Sigmoid colon (tissue), 7 donors: Measurements from ENCODE around the gene TIMM50. TPM values are rescaled to one million over a fixed set of nuclear protein-coding genes. Genes with fewer than 3 reads are reported as not detected.

ENCODE experiments used
- DNase-seq: peaks from one replicate; pipeline ENCODE4 v3.0.0-alpha.2; 2019
- H3K27ac ChIP-seq, 4 donors: fragments of 200-600 bp; sonication (generic); one replicate each; pipeline ENCODE4 v1.5.1; 2016 to 2019; ENCODE audit warnings: mild to moderate bottlenecking in 1 of 4
- H3K27me3 ChIP-seq, 3 donors: fragments of 200-600 bp; sonication (generic); one replicate each; pipeline ENCODE4 v1.5.1; 2019; ENCODE audit warnings: mild to moderate bottlenecking in 1 of 3
- H3K36me3 ChIP-seq, 4 donors: fragments of 200-600 bp; sonication (generic); one replicate each; pipeline ENCODE4 v1.5.1; 2016 to 2019
- H3K4me1 ChIP-seq, 4 donors: fragments of 200-600 bp; sonication (generic); one replicate each; pipeline ENCODE4 v1.5.1; 2017 to 2019
- H3K4me3 ChIP-seq, 4 donors: fragments of 200-600 bp; sonication (generic); one replicate each; pipeline ENCODE4 v1.5.1; 2017 to 2019; ENCODE audit warnings: mild to moderate bottlenecking in 2 of 4, moderate library complexity in 1 of 4
- H3K9me3 ChIP-seq, 4 donors: fragments of 200-600 bp in 3 of 4; sonication (generic) in 3 of 4; one replicate each; pipeline versions ENCODE4 v1.5.1 to v1.6.1; 2013 to 2019
- EP300 ChIP-seq, 4 donors: sonication (generic); formaldehyde crosslinking; IDR thresholded peaks; one replicate each; pipeline ENCODE4 v1.6.1; 2017; ENCODE audit warnings: antibody characterized with exemption in 4 of 4
- POLR2A ChIP-seq, 2 donors: fragments of 450-650 bp; IDR thresholded peaks; one replicate each; pipeline ENCODE4 v1.6.1; 2016; ENCODE audit warnings: antibody characterized with exemption in 2 of 2, mild to moderate bottlenecking in 2 of 2, moderate library complexity in 2 of 2
- POLR2AphosphoS5 ChIP-seq, 4 donors: sonication (generic); formaldehyde crosslinking; IDR thresholded peaks; one replicate each; pipeline ENCODE4 v1.6.1; 2017; ENCODE audit warnings: antibody characterized with exemption in 4 of 4
- WGBS, 2 donors: extraction: QIAGEN DNeasy Blood & Tissue Kit; methylation state at CpG; one replicate each; pipeline ENCODE4 v1.1.7; 2013; 5-methylcytosine and 5-hydroxymethylcytosine counted together
- intact Hi-C: fragments of 100-400 bp; cut with DNase I; formaldehyde crosslinking; loops from one replicate; pipeline ENCODE4 v1.15.1; 2023
- polyA plus RNA-seq, 3 donors: library from polyadenylated mRNA; stranded (reverse); fragments of 200-250 nt; gene quantifications; one replicate each; pipeline ENCODE4 v1.2.3, GENCODE V29; 2013
- total RNA-seq, 4 donors: library from RNA; depleted of rRNA; stranded (reverse); fragments of >200 nt; gene quantifications; one replicate each; pipeline ENCODE4 v1.1.0, GENCODE V29; 2016
- TF ChIP-seq, protein P1 (sequence below), 4 experiments: fragments of 450-650 bp in 3 of 4; fragments of 200-600 bp in 1 of 4; IDR thresholded peaks; one replicate each; pipeline ENCODE4 v1.5.1; 2016 to 2019; ENCODE audit warnings: antibody characterized with exemption in 4 of 4, mild to moderate bottlenecking in 3 of 4, moderate library complexity in 2 of 4
- donor health status: healthy with polysubstance abuse.
- donor health status: Bipolar disorder and iron deficiency.
- donor health status: healthy.

Gene TIMM50
- total and polyA plus RNA-seq, 7 donors: 26.4 to 54.9 (median 44.8) TPM

- no peak overlapping the region for H3K27ac ChIP-seq
- WGBS, 2 donors: 34 to 63% methylated on average over 2 of the region's 2 CpGs
- H3K36me3 ChIP-seq: no peaks in the 10 kb centered on the region
- no peak for DNase-seq
- TF ChIP-seq POLR2A (IDR thresholded peaks at IDR 0.05) (no peak), POLR2AphosphoS5 (IDR thresholded peaks at IDR 0.05) (no peak), EP300 (IDR thresholded peaks at IDR 0.05) (no peak)
- TF ChIP-seq, protein P1, sequence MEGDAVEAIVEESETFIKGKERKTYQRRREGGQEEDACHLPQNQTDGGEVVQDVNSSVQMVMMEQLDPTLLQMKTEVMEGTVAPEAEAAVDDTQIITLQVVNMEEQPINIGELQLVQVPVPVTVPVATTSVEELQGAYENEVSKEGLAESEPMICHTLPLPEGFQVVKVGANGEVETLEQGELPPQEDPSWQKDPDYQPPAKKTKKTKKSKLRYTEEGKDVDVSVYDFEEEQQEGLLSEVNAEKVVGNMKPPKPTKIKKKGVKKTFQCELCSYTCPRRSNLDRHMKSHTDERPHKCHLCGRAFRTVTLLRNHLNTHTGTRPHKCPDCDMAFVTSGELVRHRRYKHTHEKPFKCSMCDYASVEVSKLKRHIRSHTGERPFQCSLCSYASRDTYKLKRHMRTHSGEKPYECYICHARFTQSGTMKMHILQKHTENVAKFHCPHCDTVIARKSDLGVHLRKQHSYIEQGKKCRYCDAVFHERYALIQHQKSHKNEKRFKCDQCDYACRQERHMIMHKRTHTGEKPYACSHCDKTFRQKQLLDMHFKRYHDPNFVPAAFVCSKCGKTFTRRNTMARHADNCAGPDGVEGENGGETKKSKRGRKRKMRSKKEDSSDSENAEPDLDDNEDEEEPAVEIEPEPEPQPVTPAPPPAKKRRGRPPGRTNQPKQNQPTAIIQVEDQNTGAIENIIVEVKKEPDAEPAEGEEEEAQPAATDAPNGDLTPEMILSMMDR (IDR thresholded peaks at IDR 0.05): no peak
- H3K4me1 ChIP-seq: peaks cover 0 to 11% (median 10%) of the 10 kb centered on the region in 4 donors
- H3K27me3 ChIP-seq: peaks cover 28 to 89% (median 66%) of the 10 kb centered on the region in 3 donors
- H3K9me3 ChIP-seq: no peaks in the 10 kb centered on the region
- intact Hi-C loops: no loop called here
- H3K4me3 ChIP-seq: no peak overlapping the region
Observed at GRCh38 chr19:39509233-39509632, 28.6 kb downstream of the TIMM50 start.

- Histone ChIP-seq H3K4me1 (peaks cover 0 to 16% (median 14%) of the 10 kb centered on the region in 4 donors), H3K4me3 (no peak overlapping the region), H3K27me3 (peaks cover 23 to 81% (median 48%) of the 10 kb centered on the region in 3 donors), H3K9me3 (no peaks in the 10 kb centered on the region), H3K36me3 (no peaks in the 10 kb centered on the region), H3K27ac (no peak overlapping the region)
- no peak for DNase-seq
- intact Hi-C loops: no loop called here
- TF ChIP-seq POLR2AphosphoS5 (IDR thresholded peaks at IDR 0.05) (no peak), POLR2A (IDR thresholded peaks at IDR 0.05) (no peak), EP300 (IDR thresholded peaks at IDR 0.05) (no peak)
- TF ChIP-seq, protein P1 (IDR thresholded peaks at IDR 0.05): no peak
- 36 to 58% methylated on average over 2 of the region's 2 CpGs for WGBS, 2 donors
Observed at GRCh38 chr19:39512988-39513387, 32.4 kb downstream of the TIMM50 start.

DNA sequence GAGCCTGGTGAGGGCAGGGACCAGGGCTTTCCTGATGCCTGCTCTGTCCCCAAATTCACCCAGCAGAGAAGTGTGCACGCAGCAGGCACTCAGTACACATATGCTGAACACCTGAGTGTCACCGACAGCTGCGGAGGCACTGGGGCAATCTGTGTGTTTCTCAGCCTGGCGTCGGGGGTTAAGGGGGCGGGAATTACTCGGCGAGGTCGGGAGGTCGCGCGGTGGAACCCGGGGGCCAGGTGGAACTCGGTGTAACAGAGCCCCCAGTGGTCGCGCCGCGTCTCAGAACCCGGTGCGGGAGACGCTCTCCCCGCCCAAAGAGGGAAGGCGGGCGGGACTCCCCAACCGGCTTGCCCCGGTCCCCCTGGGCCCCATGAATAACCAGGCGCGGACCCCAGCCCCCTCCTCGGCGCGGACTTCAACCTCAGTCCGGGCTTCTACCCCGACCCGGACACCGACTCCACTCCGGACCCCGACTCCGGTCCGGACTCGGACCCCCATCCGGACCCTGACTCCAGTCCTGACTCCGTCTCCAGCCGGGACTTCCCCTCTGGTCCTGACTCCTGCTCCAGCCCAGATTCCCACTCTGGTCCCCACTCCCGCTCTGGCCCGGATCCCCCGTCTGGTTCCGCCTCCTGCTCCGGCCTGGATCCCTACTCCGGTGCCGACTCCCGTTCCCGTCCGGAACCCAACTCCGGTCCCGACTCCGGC is 34.4 kb downstream of the TIMM50 start, which contains the start of gene SELENOV:
Gene SELENOV, plus strand, starts transcription at position 300 of the 711 bp plus-strand sequence. Its CDS starts 74 bp downstream, at position 374.
- intact Hi-C loops: no loop called here
- Histone ChIP-seq H3K36me3 (no peaks in the 10 kb centered on the region), H3K9me3 (no peaks in the 10 kb centered on the region), H3K27ac (no peak within 1 kb of the TSS), H3K4me1 (peaks cover 0 to 16% (median 14%) of the 10 kb centered on the region in 4 donors), H3K27me3 (peaks cover 18 to 64% (median 36%) of the 10 kb centered on the region in 3 donors), H3K4me3 (peak within 1 kb of the TSS; percentile 0 to 47 (median 34))
- TF ChIP-seq, protein P1 (IDR thresholded peaks at IDR 0.05): no peak
- no peak for TF ChIP-seq POLR2A (IDR thresholded peaks at IDR 0.05)
- no peak for TF ChIP-seq POLR2AphosphoS5 (IDR thresholded peaks at IDR 0.05)
- TF ChIP-seq EP300 (IDR thresholded peaks at IDR 0.05): no peak
- no peak for DNase-seq
- WGBS, 2 donors: 2 to 6% methylated on average over 56 of the region's 56 CpGs

GRCh38 chr19:39515551-39516191 is 35.0 kb downstream of the TIMM50 start:
- WGBS, 2 donors: 4 to 8% methylated on average over 44 of the region's 44 CpGs
- no peaks in the 10 kb centered on the region for H3K9me3 ChIP-seq
- no peaks in the 10 kb centered on the region for H3K36me3 ChIP-seq
- H3K4me3 ChIP-seq: peak overlapping the region; percentile 0 to 47 (median 34)
- peaks cover 18 to 62% (median 35%) of the 10 kb centered on the region in 3 donors for H3K27me3 ChIP-seq
- TF ChIP-seq, protein P1 (IDR thresholded peaks at IDR 0.05): no peak
- TF ChIP-seq EP300 (IDR thresholded peaks at IDR 0.05) (no peak), POLR2A (IDR thresholded peaks at IDR 0.05) (no peak), POLR2AphosphoS5 (IDR thresholded peaks at IDR 0.05) (no peak)
- peaks cover 0 to 16% (median 14%) of the 10 kb centered on the region in 4 donors for H3K4me1 ChIP-seq
- no peak overlapping the region for H3K27ac ChIP-seq
- DNase-seq: no peak
- intact Hi-C loops: no loop called here
